Nephron (organoid): Measurements from ENCODE around the gene ZNRF2.
"Not testable (repeated sequence)": the region's sequence is repeated elsewhere in the genome, so short reads cannot be mapped to it uniquely, and the experiment has no call there.

Experiments used
- H3K27ac Mint-ChIP-seq, 3 experiments: 2 replicates each; pipeline ENCODE4 v1.8.0; 2020; ENCODE audit warnings: mixed read lengths in 3 of 3, mild to moderate bottlenecking in 2 of 3, moderate library complexity in 1 of 3
- H3K27me3 Mint-ChIP-seq: 2 replicates; pipeline ENCODE4 v1.8.0; 2021; ENCODE audit warnings: low read depth, mild to moderate bottlenecking, moderate library complexity, mixed read lengths
- H3K36me3 Mint-ChIP-seq: 2 replicates; pipeline ENCODE4 v1.8.0; 2020; ENCODE audit warnings: low read depth, mixed read lengths
- H3K4me1 Mint-ChIP-seq: 2 replicates; pipeline ENCODE4 v1.8.0; 2020; ENCODE audit warnings: mixed read lengths
- H3K4me3 Mint-ChIP-seq, 3 experiments: 2 replicates each; pipeline ENCODE4 v1.8.0; 2020; ENCODE audit warnings: mild to moderate bottlenecking in 3 of 3, mixed read lengths in 3 of 3, moderate library complexity in 2 of 3
- H3K9me3 Mint-ChIP-seq: 2 replicates; pipeline ENCODE4 v1.8.0; 2020; ENCODE audit warnings: mixed read lengths
- CTCF ChIP-seq, 3 experiments: fragments of 200-600 bp; sonication (generic); IDR thresholded peaks; one replicate each; pipeline ENCODE4 v1.5.0; 2021; ENCODE audit warnings: antibody characterized with exemption in 3 of 3; ENCODE audit not compliant: unreplicated experiment in 3 of 3

The ZNRF2 gene

DNA sequence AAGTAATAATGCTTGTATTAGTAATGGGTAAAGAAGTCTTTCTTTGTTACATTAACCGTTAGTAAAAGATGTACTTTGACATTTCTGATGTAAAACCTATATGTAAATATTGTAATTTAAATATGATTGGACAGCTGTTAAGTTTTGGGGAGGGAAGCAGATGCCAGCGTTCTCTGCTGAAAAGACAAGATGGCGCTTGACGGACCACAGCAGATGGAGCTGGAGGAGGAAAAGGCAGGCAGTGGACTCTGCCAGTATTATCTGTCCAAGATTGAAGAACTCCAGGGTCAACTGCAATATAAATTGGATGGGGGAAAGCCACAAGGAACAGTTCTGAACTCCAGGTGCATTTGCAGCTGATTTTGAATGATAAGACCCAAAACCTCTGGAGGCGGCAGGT is 86.9 kb downstream of the ZNRF2 start:
- TF ChIP-seq CTCF (IDR thresholded peaks at IDR 0.05; ENCODE audit: unreplicated experiment in 3 of 3), result no peak
- no peak overlapping the region for H3K4me3 Mint-ChIP-seq
- H3K4me1 Mint-ChIP-seq, result peaks cover 20% of the 10 kb centered on the region
- no peak overlapping the region for H3K27ac Mint-ChIP-seq
- peaks cover 5% of the 10 kb centered on the region for H3K36me3 Mint-ChIP-seq
- H3K9me3 Mint-ChIP-seq, result no peaks in the 10 kb centered on the region
- H3K27me3 Mint-ChIP-seq, result no peaks in the 10 kb centered on the region

DNA sequence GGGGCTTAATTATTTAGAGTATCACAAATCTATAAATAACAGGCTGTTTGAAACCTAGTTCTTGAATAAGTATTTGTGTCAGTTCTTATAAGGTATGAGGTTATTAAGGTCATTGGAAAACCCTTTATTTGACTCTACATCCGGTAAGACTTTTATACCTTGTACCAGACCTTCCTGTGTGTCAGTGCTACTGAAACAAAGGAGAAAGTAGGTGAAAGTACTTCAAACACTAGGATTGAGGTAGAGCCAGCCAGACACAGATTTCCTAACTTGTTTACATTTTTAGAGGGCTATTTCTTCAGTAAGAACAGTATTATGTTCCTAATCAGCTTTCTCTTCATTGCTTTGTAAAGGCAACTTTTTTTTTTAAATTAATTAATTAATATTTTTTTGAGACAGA is 93.9 kb downstream of the ZNRF2 start:
- Mint-ChIP-seq H3K27me3 (no peaks in the 10 kb centered on the region), H3K4me1 (no peaks in the 10 kb centered on the region), H3K27ac (no peak overlapping the region), H3K36me3 (peaks cover 8% of the 10 kb centered on the region), H3K9me3 (peaks cover 16% of the 10 kb centered on the region), H3K4me3 (no peak overlapping the region)
- TF ChIP-seq CTCF (IDR thresholded peaks at IDR 0.05; ENCODE audit: unreplicated experiment in 3 of 3), result no peak

- H3K27me3 Mint-ChIP-seq, result no peaks in the 10 kb centered on the region
- no peaks in the 10 kb centered on the region for H3K4me1 Mint-ChIP-seq
- TF ChIP-seq CTCF (IDR thresholded peaks at IDR 0.05; ENCODE audit: unreplicated experiment in 3 of 3), result no peak
- no peak overlapping the region for H3K4me3 Mint-ChIP-seq
- peaks cover 8% of the 10 kb centered on the region for H3K36me3 Mint-ChIP-seq
- H3K27ac Mint-ChIP-seq, result no peak overlapping the region
- peaks cover 23% of the 10 kb centered on the region for H3K9me3 Mint-ChIP-seq
Observed at GRCh38 chr7:30379131-30379530, 94.7 kb downstream of the ZNRF2 start.

GRCh38 chr7:30379741-30380140 is 95.3 kb downstream of the ZNRF2 start:
- no peak for TF ChIP-seq CTCF (IDR thresholded peaks at IDR 0.05; ENCODE audit: unreplicated experiment in 3 of 3)
- no peaks in the 10 kb centered on the region for H3K4me1 Mint-ChIP-seq
- peaks cover 26% of the 10 kb centered on the region for H3K9me3 Mint-ChIP-seq
- no peaks in the 10 kb centered on the region for H3K27me3 Mint-ChIP-seq
- H3K27ac Mint-ChIP-seq, result no peak overlapping the region
- no peak overlapping the region for H3K4me3 Mint-ChIP-seq
- H3K36me3 Mint-ChIP-seq, result peaks cover 8% of the 10 kb centered on the region

- peaks cover 26% of the 10 kb centered on the region for H3K9me3 Mint-ChIP-seq
- no peaks in the 10 kb centered on the region for H3K4me1 Mint-ChIP-seq
- TF ChIP-seq CTCF (IDR thresholded peaks at IDR 0.05; ENCODE audit: unreplicated experiment in 3 of 3), result no peak
- no peaks in the 10 kb centered on the region for H3K27me3 Mint-ChIP-seq
- H3K4me3 Mint-ChIP-seq, result no peak overlapping the region
- H3K27ac Mint-ChIP-seq, result no peak overlapping the region
- peaks cover 8% of the 10 kb centered on the region for H3K36me3 Mint-ChIP-seq
Observed at GRCh38 chr7:30380294-30380693, 95.9 kb downstream of the ZNRF2 start.

GRCh38 chr7:30380824-30381223 is 96.4 kb downstream of the ZNRF2 start:
- H3K36me3 Mint-ChIP-seq, H3K27me3 Mint-ChIP-seq, H3K27ac Mint-ChIP-seq, H3K4me3 Mint-ChIP-seq, H3K4me1 Mint-ChIP-seq: not testable (repeated sequence)
- peaks cover 26% of the 10 kb centered on the region for H3K9me3 Mint-ChIP-seq
